Measurements from ENCODE around the gene RCN2. TPM values are rescaled to one million over a fixed set of nuclear protein-coding genes. Genes with fewer than 3 reads are reported as not detected.

Gene RCN2
- total and polyA plus RNA-seq, 2 of the 13 experiments (the other 11 are each of a cell fraction or from before 2014, with no cell fraction given), result 84.4 to 89.0 TPM

GRCh38 chr15:76905013-76905839 lies 26.3 kb upstream of the RCN2 start, which contains the start of gene SCAPER (continued):
- TF ChIP-seq JARID2 (CRISPR knock-in tag; IDR thresholded peaks at IDR 0.05; ENCODE audit: insufficient replicate concordance) (peak; percentile 68), CEBPB (IDR thresholded peaks at IDR 0.05; ENCODE audit: borderline replicate concordance, low read depth, low read length) (no peak), ARNTL (CRISPR knock-in tag; IDR thresholded peaks at IDR 0.05) (peak; percentile 68; the same call in 1 of the 2 replicates), RFX1 (IDR thresholded peaks at IDR 0.05) (no peak), DNMT3B (CRISPR knock-in tag; conservative IDR thresholded peaks at IDR 0.05) (no peak), ZNF235 (CRISPR knock-in tag; IDR thresholded peaks at IDR 0.05; ENCODE audit: borderline replicate concordance) (peak; percentile 71; the same call in 1 of the 2 replicates), ZNF709 (CRISPR knock-in tag; IDR thresholded peaks at IDR 0.05) (peak; percentile 99), SMYD3 (CRISPR knock-in tag; IDR thresholded peaks at IDR 0.05) (0 out of 2 replicates have a peak, but pooled peaks have one; percentile 25), IRF9 (CRISPR knock-in tag; IDR thresholded peaks at IDR 0.05; ENCODE audit: borderline replicate concordance) (peak; percentile 96), SMAD3 (CRISPR knock-in tag; IDR thresholded peaks at IDR 0.05) (peak; percentile 39; the same call in 1 of the 2 replicates), HOXA5 (CRISPR knock-in tag; IDR thresholded peaks at IDR 0.05) (peak; percentile 70; the same call in 1 of the 2 replicates), BRD4 (CRISPR knock-in tag; IDR thresholded peaks at IDR 0.05) (peak; percentile 36; the same call in 1 of the 2 replicates), ZNF777 (CRISPR knock-in tag; IDR thresholded peaks at IDR 0.05) (peak; percentile 76; the same call in 1 of the 2 replicates), ZNF205 (CRISPR knock-in tag; IDR thresholded peaks at IDR 0.05) (peak; percentile 43), SOX6 (IDR thresholded peaks at IDR 0.05) (no peak), SOX6 (CRISPR knock-in tag; IDR thresholded peaks at IDR 0.05) (peak; percentile 66), ZNF782 (CRISPR knock-in tag; IDR thresholded peaks at IDR 0.05; ENCODE audit: borderline replicate concordance) (peak; percentile 94; the same call in 1 of the 2 replicates), CHCHD3 (CRISPR knock-in tag; IDR thresholded peaks at IDR 0.05) (peak; percentile 83; the same call in 1 of the 2 replicates)
- TF ChIP-seq, protein P1, sequence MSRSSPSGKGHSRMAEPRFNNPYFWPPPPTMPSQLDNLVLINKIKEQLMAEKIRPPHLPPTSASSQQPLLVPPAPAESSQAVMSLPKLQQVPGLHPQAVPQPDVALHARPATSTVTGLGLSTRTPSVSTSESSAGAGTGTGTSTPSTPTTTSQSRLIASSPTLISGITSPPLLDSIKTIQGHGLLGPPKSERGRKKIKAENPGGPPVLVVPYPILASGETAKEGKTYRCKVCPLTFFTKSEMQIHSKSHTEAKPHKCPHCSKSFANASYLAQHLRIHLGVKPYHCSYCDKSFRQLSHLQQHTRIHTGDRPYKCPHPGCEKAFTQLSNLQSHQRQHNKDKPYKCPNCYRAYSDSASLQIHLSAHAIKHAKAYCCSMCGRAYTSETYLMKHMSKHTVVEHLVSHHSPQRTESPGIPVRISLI (CRISPR knock-in tag; IDR thresholded peaks at IDR 0.05; ENCODE audit: borderline replicate concordance), result peak; percentile 42; the same call in 1 of the 2 replicates
- TF ChIP-seq, protein P2, sequence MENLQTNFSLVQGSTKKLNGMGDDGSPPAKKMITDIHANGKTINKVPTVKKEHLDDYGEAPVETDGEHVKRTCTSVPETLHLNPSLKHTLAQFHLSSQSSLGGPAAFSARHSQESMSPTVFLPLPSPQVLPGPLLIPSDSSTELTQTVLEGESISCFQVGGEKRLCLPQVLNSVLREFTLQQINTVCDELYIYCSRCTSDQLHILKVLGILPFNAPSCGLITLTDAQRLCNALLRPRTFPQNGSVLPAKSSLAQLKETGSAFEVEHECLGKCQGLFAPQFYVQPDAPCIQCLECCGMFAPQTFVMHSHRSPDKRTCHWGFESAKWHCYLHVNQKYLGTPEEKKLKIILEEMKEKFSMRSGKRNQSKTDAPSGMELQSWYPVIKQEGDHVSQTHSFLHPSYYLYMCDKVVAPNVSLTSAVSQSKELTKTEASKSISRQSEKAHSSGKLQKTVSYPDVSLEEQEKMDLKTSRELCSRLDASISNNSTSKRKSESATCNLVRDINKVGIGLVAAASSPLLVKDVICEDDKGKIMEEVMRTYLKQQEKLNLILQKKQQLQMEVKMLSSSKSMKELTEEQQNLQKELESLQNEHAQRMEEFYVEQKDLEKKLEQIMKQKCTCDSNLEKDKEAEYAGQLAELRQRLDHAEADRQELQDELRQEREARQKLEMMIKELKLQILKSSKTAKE (CRISPR knock-in tag; IDR thresholded peaks at IDR 0.05; ENCODE audit: borderline replicate concordance), result no peak
- TF ChIP-seq, protein P3, sequence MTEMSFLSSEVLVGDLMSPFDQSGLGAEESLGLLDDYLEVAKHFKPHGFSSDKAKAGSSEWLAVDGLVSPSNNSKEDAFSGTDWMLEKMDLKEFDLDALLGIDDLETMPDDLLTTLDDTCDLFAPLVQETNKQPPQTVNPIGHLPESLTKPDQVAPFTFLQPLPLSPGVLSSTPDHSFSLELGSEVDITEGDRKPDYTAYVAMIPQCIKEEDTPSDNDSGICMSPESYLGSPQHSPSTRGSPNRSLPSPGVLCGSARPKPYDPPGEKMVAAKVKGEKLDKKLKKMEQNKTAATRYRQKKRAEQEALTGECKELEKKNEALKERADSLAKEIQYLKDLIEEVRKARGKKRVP (CRISPR knock-in tag; IDR thresholded peaks at IDR 0.05), result no peak; a peak in 1 of 4 replicates
